ENCODE measurements around the gene HIP1R.
"Not testable (repeated sequence)": the region's sequence is repeated elsewhere in the genome, so short reads cannot be mapped to it uniquely, and the experiment has no call there.

The HIP1R gene, protein sequence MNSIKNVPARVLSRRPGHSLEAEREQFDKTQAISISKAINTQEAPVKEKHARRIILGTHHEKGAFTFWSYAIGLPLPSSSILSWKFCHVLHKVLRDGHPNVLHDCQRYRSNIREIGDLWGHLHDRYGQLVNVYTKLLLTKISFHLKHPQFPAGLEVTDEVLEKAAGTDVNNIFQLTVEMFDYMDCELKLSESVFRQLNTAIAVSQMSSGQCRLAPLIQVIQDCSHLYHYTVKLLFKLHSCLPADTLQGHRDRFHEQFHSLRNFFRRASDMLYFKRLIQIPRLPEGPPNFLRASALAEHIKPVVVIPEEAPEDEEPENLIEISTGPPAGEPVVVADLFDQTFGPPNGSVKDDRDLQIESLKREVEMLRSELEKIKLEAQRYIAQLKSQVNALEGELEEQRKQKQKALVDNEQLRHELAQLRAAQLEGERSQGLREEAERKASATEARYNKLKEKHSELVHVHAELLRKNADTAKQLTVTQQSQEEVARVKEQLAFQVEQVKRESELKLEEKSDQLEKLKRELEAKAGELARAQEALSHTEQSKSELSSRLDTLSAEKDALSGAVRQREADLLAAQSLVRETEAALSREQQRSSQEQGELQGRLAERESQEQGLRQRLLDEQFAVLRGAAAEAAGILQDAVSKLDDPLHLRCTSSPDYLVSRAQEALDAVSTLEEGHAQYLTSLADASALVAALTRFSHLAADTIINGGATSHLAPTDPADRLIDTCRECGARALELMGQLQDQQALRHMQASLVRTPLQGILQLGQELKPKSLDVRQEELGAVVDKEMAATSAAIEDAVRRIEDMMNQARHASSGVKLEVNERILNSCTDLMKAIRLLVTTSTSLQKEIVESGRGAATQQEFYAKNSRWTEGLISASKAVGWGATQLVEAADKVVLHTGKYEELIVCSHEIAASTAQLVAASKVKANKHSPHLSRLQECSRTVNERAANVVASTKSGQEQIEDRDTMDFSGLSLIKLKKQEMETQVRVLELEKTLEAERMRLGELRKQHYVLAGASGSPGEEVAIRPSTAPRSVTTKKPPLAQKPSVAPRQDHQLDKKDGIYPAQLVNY

GRCh38 chr12:122834921-122835749, at the start of gene HIP1R:
Gene HIP1R (plus strand): TSS chr12:122835457. CDS start chr12:122835551, 94 bp downstream.
- no peak for DNase-seq

DNA sequence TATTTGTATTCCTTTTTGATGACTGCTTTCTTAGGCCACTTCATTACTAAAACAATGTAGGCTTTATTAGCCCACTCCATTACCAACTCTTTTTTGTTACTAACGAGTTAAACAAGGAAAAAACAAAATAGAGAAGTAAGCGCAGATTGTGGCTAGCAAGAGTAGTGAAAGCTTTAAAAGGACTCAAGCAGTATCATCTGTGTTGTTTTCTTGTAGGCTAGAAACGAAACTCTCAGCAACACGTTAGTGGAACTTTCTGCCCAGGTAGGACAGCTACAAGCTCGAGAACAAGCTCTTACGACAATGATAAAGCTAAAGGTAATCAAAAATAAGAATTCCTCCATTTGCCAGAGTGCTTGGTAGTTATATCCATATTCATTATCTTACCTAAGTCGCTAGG, 49.8 kb upstream of the HIP1R start:
- DNase-seq: no peak

- no peak for DNase-seq
Observed at GRCh38 chr12:122788387-122788786, 46.9 kb upstream of the HIP1R start.

DNA sequence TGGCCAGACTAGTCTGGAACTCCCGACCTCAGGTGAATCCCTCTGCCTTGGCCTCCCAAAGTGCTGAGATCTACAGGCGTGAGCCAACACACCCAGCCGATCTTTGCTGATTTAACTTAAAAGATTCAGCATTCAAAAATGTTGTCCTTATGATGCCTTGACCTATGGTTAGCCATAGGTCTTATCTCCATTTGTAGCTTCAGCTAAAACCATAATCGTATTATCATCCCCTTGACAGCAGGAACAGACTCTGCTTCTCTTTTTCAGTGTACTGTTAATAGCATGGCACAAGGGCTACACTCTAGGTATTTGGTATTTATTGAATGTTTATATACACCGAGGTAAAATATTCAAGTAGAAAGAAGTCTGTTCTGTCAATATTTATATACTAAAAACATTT, 45.6 kb upstream of the HIP1R start:
- DNase-seq: no peak

DNA sequence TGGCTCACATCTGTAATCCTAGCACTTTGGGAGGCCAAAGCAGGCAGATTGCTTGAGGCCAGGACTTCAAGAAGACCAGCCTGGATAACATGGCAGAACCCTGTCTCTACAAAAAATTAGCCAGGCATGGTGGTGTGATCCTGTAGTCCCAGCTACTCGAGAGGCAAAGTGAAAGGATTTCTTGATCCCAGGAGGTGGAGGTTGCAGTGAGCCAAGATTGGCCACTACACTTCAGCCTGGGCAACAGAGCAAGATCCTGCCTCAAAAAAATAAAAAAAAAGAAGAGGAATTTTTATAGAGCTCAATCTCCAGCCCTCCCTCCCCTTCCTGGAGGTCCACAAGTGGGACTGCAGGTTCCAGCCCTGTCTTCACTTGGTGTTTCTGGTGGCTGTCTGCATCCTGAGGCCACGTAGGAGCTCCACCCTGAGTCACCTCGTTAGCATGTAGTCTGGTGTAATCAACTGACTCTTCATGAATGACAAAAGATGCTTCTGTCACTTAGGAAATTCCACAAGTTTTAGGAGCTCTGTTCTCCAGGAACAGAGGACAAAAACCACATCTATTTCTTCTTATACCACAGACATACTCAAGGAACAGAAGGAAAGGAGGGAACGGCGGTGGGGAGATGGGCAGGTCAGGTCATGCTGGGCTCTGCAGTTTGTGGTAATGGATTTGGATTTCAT, 44.7 kb upstream of the HIP1R start:
- DNase-seq: no peak

DNA sequence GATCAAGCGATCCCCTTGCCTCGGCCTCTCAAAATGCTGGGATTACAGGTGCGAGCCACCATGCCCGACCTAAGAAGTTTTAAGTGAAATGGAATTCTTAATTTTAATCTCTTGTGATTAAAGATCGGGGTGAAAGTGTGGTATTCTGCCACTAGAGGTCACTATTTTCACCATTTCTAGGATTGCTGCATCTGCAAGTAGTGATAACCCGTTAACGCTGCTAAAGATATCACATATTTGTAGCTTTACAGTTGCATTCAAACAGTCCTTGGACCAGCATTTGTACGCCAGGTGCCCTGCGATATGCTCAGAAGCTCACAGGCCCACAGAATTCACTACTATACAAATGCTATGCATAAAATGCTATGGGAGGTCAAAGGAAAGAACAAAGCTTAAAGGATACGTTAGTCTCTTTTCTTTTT, 41.6 kb upstream of the HIP1R start:
- DNase-seq: peak; percentile 54

DNA sequence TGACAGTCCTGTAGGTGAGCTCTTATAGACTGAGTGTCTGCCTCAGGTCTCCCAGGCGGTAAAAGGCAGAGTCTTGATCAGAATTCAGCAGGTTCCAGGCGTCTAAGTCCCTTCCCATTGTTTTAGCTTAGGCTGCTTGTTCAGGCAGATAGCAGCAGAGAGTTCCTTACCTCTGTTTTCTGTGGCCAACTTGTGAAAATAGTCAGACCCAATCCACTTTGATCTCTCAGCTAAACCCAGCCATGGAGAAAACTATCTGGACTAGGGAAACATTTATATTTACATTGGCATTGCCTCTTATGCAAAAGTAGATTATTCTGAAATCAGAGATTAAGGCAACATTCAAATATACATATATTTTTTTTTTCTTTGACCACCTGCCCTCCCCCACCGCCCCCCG, 39.5 kb upstream of the HIP1R start:
- no peak for DNase-seq

GRCh38 chr12:122799641-122800243, 35.5 kb upstream of the HIP1R start:
- DNase-seq: no peak

DNA sequence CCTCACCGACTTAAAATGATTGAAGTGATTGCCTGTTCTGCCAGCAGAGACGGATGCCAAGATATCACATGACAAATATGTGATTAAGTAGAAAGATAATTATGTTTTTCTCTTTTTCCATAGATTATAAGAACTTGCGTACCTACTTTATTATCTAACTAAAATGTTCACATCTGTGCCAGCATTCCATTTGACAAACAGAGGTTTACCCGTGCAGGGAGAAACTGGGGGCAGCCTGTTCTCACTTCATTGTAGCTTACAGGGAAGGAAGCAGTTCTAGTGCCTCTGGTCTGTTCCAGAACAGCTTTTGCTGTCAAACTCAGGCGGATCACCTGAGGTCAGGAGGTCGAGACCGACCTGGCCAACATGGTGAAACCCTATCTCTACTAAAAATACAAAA, 31.3 kb upstream of the HIP1R start:
- DNase-seq: no peak

GRCh38 chr12:122804957-122805356, 30.3 kb upstream of the HIP1R start:
- DNase-seq: not testable (repeated sequence)

GRCh38 chr12:122807651-122808050, 27.6 kb upstream of the HIP1R start:
- no peak for DNase-seq

GRCh38 chr12:122811777-122812176, 23.5 kb upstream of the HIP1R start:
- DNase-seq: no peak

DNA sequence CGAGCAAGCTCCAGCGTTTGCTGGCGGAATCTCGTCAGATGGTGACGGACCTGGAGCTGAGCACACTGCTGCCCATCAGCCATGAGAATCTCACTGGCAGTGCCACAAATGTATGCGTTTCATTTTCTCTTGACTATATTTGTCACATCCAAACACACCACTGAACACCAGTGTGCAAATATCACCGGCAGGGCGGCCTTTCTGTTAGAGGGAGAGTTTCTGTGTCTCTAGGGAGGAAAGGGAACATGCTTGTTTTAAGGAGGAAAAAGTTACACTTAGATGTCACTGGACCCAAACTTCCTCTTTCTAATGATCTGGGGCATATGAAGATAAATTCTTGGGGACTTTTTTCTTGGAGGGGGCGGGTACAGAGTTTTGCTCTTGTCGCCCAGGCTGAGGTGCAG, 21.9 kb upstream of the HIP1R start:
- no peak for DNase-seq

- DNase-seq: peak; percentile 47
Observed at GRCh38 chr12:122819209-122819785, 16.0 kb upstream of the HIP1R start.

DNA sequence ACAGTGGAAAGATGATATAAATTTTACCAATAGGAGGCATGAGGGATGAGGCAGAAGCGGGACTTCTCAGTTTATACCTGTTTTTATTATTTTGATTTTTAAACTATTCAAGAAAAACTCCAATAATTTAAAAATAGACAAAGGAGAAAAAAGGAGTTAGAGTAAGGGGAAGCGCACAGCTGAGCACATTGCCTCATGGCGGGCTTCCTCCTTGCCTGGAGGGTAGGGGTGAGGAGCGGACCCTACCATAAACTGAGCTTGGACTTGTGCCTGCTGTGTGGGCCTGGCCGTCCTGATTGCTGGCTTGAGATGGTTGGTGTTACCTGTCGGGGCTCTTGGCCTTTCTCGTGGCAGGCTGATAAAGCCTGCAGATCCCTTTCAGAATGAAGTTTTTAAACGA, 15.1 kb upstream of the HIP1R start:
- DNase-seq: no peak

- DNase-seq: no peak
Observed at GRCh38 chr12:122820838-122821271, 14.4 kb upstream of the HIP1R start.

GRCh38 chr12:122823429-122823828, 11.8 kb upstream of the HIP1R start:
- no peak for DNase-seq

DNA sequence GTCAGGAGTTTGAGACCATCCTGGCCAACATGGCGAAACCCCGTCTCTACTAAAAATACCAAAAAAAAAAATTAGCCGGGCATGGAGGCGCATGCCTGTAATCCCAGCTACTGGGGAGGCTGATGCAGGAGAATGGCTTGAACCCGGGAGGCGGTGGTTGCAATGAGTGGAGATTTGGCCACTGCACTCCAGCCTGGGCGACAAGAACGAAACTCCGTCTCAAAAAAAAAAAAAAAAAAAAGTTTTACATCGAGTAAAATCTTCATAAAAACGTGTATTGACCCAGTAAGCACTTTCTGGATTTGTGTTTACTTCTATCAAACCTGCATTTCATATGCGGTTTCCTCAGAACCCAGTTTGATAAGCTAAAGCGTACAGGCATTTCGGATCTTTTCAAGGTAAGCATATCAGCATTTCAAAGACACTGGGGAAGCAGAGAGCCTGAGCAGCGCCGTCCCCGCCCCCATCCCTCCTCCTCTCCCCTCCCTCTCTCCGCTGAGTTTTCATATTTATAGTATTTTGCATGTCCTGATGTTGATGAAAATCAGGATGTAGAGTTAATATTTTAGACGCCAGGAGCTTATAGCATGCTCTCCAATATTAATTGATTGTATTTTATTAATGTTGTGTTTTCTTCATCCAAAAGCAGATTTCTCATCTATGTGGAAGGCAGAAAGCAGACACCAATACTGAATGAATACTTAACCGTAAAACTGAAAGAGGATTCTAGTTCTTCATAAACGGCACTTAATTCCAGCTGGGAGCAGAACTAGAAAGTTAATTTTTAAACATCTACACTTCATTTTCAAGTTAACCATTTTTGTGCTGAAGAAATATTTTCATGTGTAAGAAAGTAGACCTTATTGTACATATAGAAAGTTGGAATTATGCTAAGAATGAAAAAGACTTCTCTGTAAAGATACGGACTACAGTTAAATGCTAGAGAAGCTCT, 9.2 kb upstream of the HIP1R start:
- DNase-seq: no peak

DNA sequence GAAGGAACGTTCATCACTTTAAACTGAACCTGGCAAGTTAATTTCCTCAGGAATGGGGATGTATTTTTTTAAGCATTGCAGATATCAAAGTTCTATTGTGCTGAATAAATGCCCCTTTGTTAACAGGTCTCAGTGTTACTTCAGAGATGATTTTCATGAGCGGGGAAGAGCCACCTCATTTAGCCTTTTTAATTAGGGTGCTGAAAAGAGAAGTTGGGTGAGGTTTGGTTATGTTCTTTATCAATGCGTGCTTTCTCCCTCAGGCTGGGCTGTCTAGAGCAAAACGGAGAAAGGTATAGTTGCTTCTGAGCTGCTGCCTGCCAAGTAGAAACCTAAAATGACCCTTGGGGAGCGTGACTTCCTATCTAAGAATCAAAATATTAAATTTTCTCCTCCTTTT, 8.0 kb upstream of the HIP1R start:
- DNase-seq: no peak

All from NCI-H1694 treated with DMSO at 0.1 percent for 48 hours (cell line).